ENCODE measurements around the gene INF2.
"Not testable (repeated sequence)": the region's sequence is repeated elsewhere in the genome, so short reads cannot be mapped to it uniquely, and the experiment has no call there.

INF2 gene

GRCh38 chr14:104664107-104664506 is 25.3 kb upstream of the INF2 start:
- H3K36me3 ChIP-seq (ENCODE audit: insufficient read depth), result no peaks in the 10 kb centered on the region
- H3K27ac ChIP-seq, result no peak overlapping the region
- H3K4me1 ChIP-seq (ENCODE audit: low read depth, poor library complexity, severe bottlenecking), result no peaks in the 10 kb centered on the region
- H3K27me3 ChIP-seq (ENCODE audit: insufficient read depth, low read depth), result peaks cover 8% of the 10 kb centered on the region; the same call in 1 of the 2 replicates
- no peaks in the 10 kb centered on the region for H3K79me2 ChIP-seq (ENCODE audit: insufficient read depth, low read depth)
- no peaks in the 10 kb centered on the region for H4K20me1 ChIP-seq (ENCODE audit: insufficient read depth)
- no peak overlapping the region for H2AFZ ChIP-seq (ENCODE audit: low read depth)
- H3K9ac ChIP-seq, result no peak overlapping the region
- TF ChIP-seq CTCF (conservative IDR thresholded peaks at IDR 0.05; ENCODE audit: low read depth, low read length), result no peak
- H3K4me2 ChIP-seq, result no peak overlapping the region
- H3K4me3 ChIP-seq (IDR thresholded peaks at IDR 0.05; ENCODE audit: insufficient read depth, low read depth, low read length), result no peak overlapping the region

GRCh38 chr14:104664588-104664987 is 24.8 kb upstream of the INF2 start:
- Histone ChIP-seq H3K27ac (no peak overlapping the region), H3K4me2 (no peak overlapping the region), H3K4me1 (ENCODE audit: low read depth, poor library complexity, severe bottlenecking) (no peaks in the 10 kb centered on the region)

GRCh38 chr14:104665114-104665656 is 24.2 kb upstream of the INF2 start:
- no peak overlapping the region for H3K27ac ChIP-seq
- H4K20me1 ChIP-seq (ENCODE audit: insufficient read depth), result no peaks in the 10 kb centered on the region
- no peak overlapping the region for H3K4me3 ChIP-seq (IDR thresholded peaks at IDR 0.05; ENCODE audit: insufficient read depth, low read depth, low read length)
- H3K27me3 ChIP-seq (ENCODE audit: insufficient read depth, low read depth), result peaks cover 8% of the 10 kb centered on the region; the same call in 1 of the 2 replicates
- no peak overlapping the region for H3K4me2 ChIP-seq
- TF ChIP-seq CTCF (conservative IDR thresholded peaks at IDR 0.05; ENCODE audit: low read depth, low read length), result no peak
- H3K4me1 ChIP-seq (ENCODE audit: low read depth, poor library complexity, severe bottlenecking), result no peaks in the 10 kb centered on the region
- no peak overlapping the region for H2AFZ ChIP-seq (ENCODE audit: low read depth)
- no peaks in the 10 kb centered on the region for H3K79me2 ChIP-seq (ENCODE audit: insufficient read depth, low read depth)
- no peaks in the 10 kb centered on the region for H3K36me3 ChIP-seq (ENCODE audit: insufficient read depth)
- H3K9ac ChIP-seq, result no peak overlapping the region

More at GRCh38 chr14:104664588-104664987, 24.8 kb upstream of the INF2 start:
- Histone ChIP-seq H3K79me2 (ENCODE audit: insufficient read depth, low read depth) (no peaks in the 10 kb centered on the region), H3K4me3 (IDR thresholded peaks at IDR 0.05; ENCODE audit: insufficient read depth, low read depth, low read length) (no peak overlapping the region), H3K27me3 (ENCODE audit: insufficient read depth, low read depth) (peaks cover 8% of the 10 kb centered on the region; the same call in 1 of the 2 replicates), H3K9ac (no peak overlapping the region), H2AFZ (ENCODE audit: low read depth) (no peak overlapping the region), H4K20me1 (ENCODE audit: insufficient read depth) (no peaks in the 10 kb centered on the region), H3K36me3 (ENCODE audit: insufficient read depth) (no peaks in the 10 kb centered on the region)
- TF ChIP-seq CTCF (conservative IDR thresholded peaks at IDR 0.05; ENCODE audit: low read depth, low read length), result no peak

- no peak overlapping the region for H3K4me3 ChIP-seq (IDR thresholded peaks at IDR 0.05; ENCODE audit: insufficient read depth, low read depth, low read length)
- no peak overlapping the region for H2AFZ ChIP-seq (ENCODE audit: low read depth)
These were observed 23.5 kb upstream of the INF2 start for GRCh38 chr14:104665657-104666522.

GRCh38 chr14:104666523-104666895 is 22.9 kb upstream of the INF2 start:
- not testable (repeated sequence) for H2AFZ ChIP-seq (ENCODE audit: low read depth); H3K4me2 ChIP-seq; H4K20me1 ChIP-seq (ENCODE audit: insufficient read depth); H3K79me2 ChIP-seq (ENCODE audit: insufficient read depth, low read depth); H3K9ac ChIP-seq; H3K36me3 ChIP-seq (ENCODE audit: insufficient read depth); H3K27ac ChIP-seq; H3K27me3 ChIP-seq (ENCODE audit: insufficient read depth, low read depth); H3K4me1 ChIP-seq (ENCODE audit: low read depth, poor library complexity, severe bottlenecking); H3K4me3 ChIP-seq (IDR thresholded peaks at IDR 0.05; ENCODE audit: insufficient read depth, low read depth, low read length)

More at GRCh38 chr14:104665657-104666522, 23.5 kb upstream of the INF2 start:
- Histone ChIP-seq H3K9ac (no peak overlapping the region), H4K20me1 (ENCODE audit: insufficient read depth) (no peaks in the 10 kb centered on the region), H3K79me2 (ENCODE audit: insufficient read depth, low read depth) (no peaks in the 10 kb centered on the region), H3K4me2 (no peak overlapping the region), H3K36me3 (ENCODE audit: insufficient read depth) (no peaks in the 10 kb centered on the region), H3K27me3 (ENCODE audit: insufficient read depth, low read depth) (peaks cover 8% of the 10 kb centered on the region; the same call in 1 of the 2 replicates), H3K4me1 (ENCODE audit: low read depth, poor library complexity, severe bottlenecking) (no peaks in the 10 kb centered on the region), H3K27ac (no peak overlapping the region)
- no peak for TF ChIP-seq CTCF (conservative IDR thresholded peaks at IDR 0.05; ENCODE audit: low read depth, low read length)
